Spleen (tissue), 7 donors: ENCODE data around the gene PCDHGC5.
A peak's percentile ranks its signal among the peaks of the same experiment; 100 is the strongest.

Experiments used
- POLR2AphosphoS5 ChIP-seq, 3 donors: sonication (generic); formaldehyde crosslinking; IDR thresholded peaks; one replicate each; pipeline ENCODE4 v1.5.1; 2017; ENCODE audit warnings: antibody characterized with exemption in 3 of 3
- TF ChIP-seq, protein P1 (sequence below), 11 experiments: fragments of 200-600 bp in 7 of 11; fragments of 450-650 bp in 4 of 11; sonication (generic) in 4 of 11; IDR thresholded peaks in 8 of 11; conservative IDR thresholded peaks in 3 of 11; 1 replicate in 7 of 11; 2 replicates in 4 of 11; pipeline versions ENCODE4 v1.4.0 to v1.8.0; 2016 to 2021; ENCODE audit warnings: antibody characterized with exemption in 11 of 11, inconsistent platforms in 4 of 11, mild to moderate bottlenecking in 1 of 11
- donor health status: DM: no; HTN: no; CAD: no; lungs with moderate emphysema.
- donor health status: DM: no; HTN: no; CAD: no.
- donor health status: DM: no; HTN: no; CAD: no.

DNA sequence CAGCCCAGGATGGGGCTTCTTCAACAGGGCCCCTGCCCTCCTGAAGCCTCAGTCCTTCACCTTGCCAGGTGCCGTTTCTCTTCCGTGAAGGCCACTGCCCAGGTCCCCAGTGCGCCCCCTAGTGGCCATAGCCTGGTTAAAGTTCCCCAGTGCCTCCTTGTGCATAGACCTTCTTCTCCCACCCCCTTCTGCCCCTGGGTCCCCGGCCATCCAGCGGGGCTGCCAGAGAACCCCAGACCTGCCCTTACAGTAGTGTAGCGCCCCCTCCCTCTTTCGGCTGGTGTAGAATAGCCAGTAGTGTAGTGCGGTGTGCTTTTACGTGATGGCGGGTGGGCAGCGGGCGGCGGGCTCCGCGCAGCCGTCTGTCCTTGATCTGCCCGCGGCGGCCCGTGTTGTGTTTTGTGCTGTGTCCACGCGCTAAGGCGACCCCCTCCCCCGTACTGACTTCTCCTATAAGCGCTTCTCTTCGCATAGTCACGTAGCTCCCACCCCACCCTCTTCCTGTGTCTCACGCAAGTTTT is 23.6 kb downstream of the PCDHGC5 start:
- peak; percentile 37 to 50 (median 41) for TF ChIP-seq POLR2AphosphoS5 (IDR thresholded peaks at IDR 0.05)
- TF ChIP-seq, protein P1, sequence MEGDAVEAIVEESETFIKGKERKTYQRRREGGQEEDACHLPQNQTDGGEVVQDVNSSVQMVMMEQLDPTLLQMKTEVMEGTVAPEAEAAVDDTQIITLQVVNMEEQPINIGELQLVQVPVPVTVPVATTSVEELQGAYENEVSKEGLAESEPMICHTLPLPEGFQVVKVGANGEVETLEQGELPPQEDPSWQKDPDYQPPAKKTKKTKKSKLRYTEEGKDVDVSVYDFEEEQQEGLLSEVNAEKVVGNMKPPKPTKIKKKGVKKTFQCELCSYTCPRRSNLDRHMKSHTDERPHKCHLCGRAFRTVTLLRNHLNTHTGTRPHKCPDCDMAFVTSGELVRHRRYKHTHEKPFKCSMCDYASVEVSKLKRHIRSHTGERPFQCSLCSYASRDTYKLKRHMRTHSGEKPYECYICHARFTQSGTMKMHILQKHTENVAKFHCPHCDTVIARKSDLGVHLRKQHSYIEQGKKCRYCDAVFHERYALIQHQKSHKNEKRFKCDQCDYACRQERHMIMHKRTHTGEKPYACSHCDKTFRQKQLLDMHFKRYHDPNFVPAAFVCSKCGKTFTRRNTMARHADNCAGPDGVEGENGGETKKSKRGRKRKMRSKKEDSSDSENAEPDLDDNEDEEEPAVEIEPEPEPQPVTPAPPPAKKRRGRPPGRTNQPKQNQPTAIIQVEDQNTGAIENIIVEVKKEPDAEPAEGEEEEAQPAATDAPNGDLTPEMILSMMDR (IDR thresholded peaks at IDR 0.05 in 8 of 11, conservative IDR thresholded peaks at IDR 0.05 in 3 of 11) = peak; percentile 53 to 90 (median 81)
